ENCODE measurements around the gene RAD51B.

The RAD51B gene

DNA sequence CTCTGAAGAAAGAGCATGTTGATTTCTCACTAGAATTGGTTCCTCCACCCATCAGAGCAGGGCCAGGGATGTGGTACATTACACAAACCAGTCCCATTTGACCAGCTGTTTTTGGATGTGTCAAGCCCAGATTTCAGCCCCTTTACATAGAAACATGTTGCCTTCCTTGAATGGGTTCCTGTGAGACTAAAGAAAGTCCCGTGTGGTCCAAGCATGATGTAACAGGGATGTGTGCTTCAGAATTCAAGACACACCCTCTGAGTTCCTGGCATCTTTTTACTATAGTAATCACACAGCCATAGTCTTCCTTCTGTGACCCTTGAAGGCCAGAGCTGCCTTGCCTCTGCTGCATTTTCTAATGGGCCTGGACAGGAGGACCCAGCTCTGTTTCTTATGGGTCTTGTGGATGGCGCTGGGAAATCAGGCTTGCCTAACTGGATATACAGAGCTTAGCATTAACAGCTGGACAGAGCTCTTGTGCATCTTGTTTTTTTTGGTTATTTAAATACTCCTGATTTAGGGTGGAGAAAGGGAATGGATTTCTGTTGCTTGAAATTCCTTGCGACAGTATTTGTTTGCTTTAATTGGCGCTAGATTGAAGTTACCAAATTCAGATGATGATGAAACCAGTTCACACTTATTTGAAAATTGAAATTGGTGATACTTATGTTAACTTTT is 632.3 kb downstream of the RAD51B start:
- peaks cover 40% of the 10 kb centered on the region for H3K4me1 ChIP-seq (ENCODE audit: control insufficient read depth, insufficient read depth, low read length)
- no peaks in the 10 kb centered on the region for H3K36me3 ChIP-seq (ENCODE audit: control insufficient read depth, insufficient read depth, low read length, severe bottlenecking)
- DNase-seq (ENCODE audit: low read depth), result peak; percentile 78
- no peaks in the 10 kb centered on the region for H3K27me3 ChIP-seq (replicated peaks; ENCODE audit: control insufficient read depth, insufficient read depth, low read length)
- H3K9me3 ChIP-seq (ENCODE audit: control insufficient read depth, low read length), result peaks cover 9% of the 10 kb centered on the region
- H3K9ac ChIP-seq (ENCODE audit: low read length), result peak overlapping the region; percentile 69
- H3K4me3 ChIP-seq (ENCODE audit: low read length), result peak overlapping the region; percentile 45

- H3K36me3 ChIP-seq (ENCODE audit: control insufficient read depth, insufficient read depth, low read length, severe bottlenecking), result no peaks in the 10 kb centered on the region
- H3K27me3 ChIP-seq (replicated peaks; ENCODE audit: control insufficient read depth, insufficient read depth, low read length), result no peaks in the 10 kb centered on the region
- peaks cover 9% of the 10 kb centered on the region for H3K9me3 ChIP-seq (ENCODE audit: control insufficient read depth, low read length)
- no peak overlapping the region for H3K9ac ChIP-seq (ENCODE audit: low read length)
- H3K4me3 ChIP-seq (ENCODE audit: low read length), result no peak overlapping the region
- peaks cover 17% of the 10 kb centered on the region for H3K4me1 ChIP-seq (ENCODE audit: control insufficient read depth, insufficient read depth, low read length)
- DNase-seq (ENCODE audit: low read depth), result no peak
Measured at GRCh38 chr14:68458253-68458652, 638.7 kb downstream of the RAD51B start.

- H3K9me3 ChIP-seq (ENCODE audit: control insufficient read depth, low read length), result peaks cover 9% of the 10 kb centered on the region
- DNase-seq (ENCODE audit: low read depth), result peak; percentile 69
- H3K9ac ChIP-seq (ENCODE audit: low read length), result peak overlapping the region; percentile 5
- H3K36me3 ChIP-seq (ENCODE audit: control insufficient read depth, insufficient read depth, low read length, severe bottlenecking), result no peaks in the 10 kb centered on the region
- no peaks in the 10 kb centered on the region for H3K27me3 ChIP-seq (replicated peaks; ENCODE audit: control insufficient read depth, insufficient read depth, low read length)
- peak overlapping the region; percentile 3 for H3K4me3 ChIP-seq (ENCODE audit: low read length)
- peaks cover 17% of the 10 kb centered on the region for H3K4me1 ChIP-seq (ENCODE audit: control insufficient read depth, insufficient read depth, low read length)
Measured at GRCh38 chr14:68458840-68459469, 639.4 kb downstream of the RAD51B start.

DNA sequence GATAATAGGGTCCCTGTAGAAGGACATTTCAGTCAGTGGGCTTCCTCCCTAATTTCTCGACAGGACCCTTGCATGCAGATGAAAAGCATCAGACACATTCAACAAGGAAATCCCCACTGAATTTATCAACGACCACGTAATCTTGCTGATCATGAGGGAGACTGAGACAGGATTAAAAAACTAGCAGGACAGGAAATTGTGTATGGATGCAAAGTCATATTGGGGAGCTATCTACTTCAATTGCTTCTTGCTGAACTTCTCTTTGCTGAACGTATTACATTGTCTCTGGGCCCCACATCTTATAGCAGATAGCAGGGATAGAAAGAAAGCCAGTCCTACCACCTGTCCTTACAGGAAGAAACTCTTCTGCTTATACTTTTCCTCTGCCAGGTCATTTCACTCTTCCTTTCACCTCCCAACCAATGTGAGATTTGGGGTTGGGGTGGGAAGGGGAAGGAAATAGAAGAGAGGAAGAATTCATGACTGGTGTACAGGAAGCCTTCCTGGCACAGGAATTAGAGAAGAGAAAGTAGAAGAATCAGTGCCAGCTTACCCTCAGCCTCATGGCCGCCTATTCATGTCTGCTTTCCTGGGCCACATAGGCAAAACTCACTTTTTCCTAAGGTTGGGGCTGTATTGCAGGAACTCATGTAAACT is 640.0 kb downstream of the RAD51B start:
- Histone ChIP-seq H3K36me3 (ENCODE audit: control insufficient read depth, insufficient read depth, low read length, severe bottlenecking) (no peaks in the 10 kb centered on the region), H3K4me1 (ENCODE audit: control insufficient read depth, insufficient read depth, low read length) (peaks cover 20% of the 10 kb centered on the region), H3K4me3 (ENCODE audit: low read length) (no peak overlapping the region), H3K9me3 (ENCODE audit: control insufficient read depth, low read length) (peaks cover 6% of the 10 kb centered on the region), H3K9ac (ENCODE audit: low read length) (peak overlapping the region; percentile 5), H3K27me3 (replicated peaks; ENCODE audit: control insufficient read depth, insufficient read depth, low read length) (no peaks in the 10 kb centered on the region)
- no peak for DNase-seq (ENCODE audit: low read depth)

GRCh38 chr14:68460541-68460940 is 641.0 kb downstream of the RAD51B start:
- H3K9ac ChIP-seq (ENCODE audit: low read length), result no peak overlapping the region

DNA sequence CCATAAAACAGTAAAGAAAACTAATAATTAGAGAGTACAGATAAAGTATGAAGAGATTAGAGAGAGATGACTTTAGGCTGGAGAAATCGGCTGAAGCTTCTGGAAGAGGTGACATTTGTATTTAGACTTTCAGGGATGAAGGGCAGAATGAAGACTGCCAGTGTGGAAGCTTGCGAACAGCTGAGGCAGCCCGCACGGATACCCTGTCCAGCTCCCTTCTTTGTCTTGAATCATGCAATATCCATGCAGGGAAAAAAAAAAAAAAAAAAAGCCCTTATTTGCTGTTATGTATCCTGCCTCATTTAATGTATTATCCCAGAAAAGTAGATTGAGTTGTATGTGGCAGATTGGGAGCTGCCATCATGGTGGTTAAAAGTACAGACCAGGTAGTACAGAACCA is 641.5 kb downstream of the RAD51B start:
- H3K9me3 ChIP-seq (ENCODE audit: control insufficient read depth, low read length), result no peaks in the 10 kb centered on the region

More at GRCh38 chr14:68460541-68460940, 641.0 kb downstream of the RAD51B start:
- Histone ChIP-seq H3K4me1 (ENCODE audit: control insufficient read depth, insufficient read depth, low read length) (peaks cover 27% of the 10 kb centered on the region), H3K36me3 (ENCODE audit: control insufficient read depth, insufficient read depth, low read length, severe bottlenecking) (no peaks in the 10 kb centered on the region), H3K9me3 (ENCODE audit: control insufficient read depth, low read length) (no peaks in the 10 kb centered on the region), H3K4me3 (ENCODE audit: low read length) (no peak overlapping the region), H3K27me3 (replicated peaks; ENCODE audit: control insufficient read depth, insufficient read depth, low read length) (no peaks in the 10 kb centered on the region)
- DNase-seq (ENCODE audit: low read depth), result no peak

GRCh38 chr14:68462683-68463082 is 643.1 kb downstream of the RAD51B start:
- Histone ChIP-seq H3K9ac (ENCODE audit: low read length) (no peak overlapping the region), H3K9me3 (ENCODE audit: control insufficient read depth, low read length) (no peaks in the 10 kb centered on the region), H3K4me3 (ENCODE audit: low read length) (no peak overlapping the region), H3K27me3 (replicated peaks; ENCODE audit: control insufficient read depth, insufficient read depth, low read length) (no peaks in the 10 kb centered on the region), H3K4me1 (ENCODE audit: control insufficient read depth, insufficient read depth, low read length) (peaks cover 39% of the 10 kb centered on the region), H3K36me3 (ENCODE audit: control insufficient read depth, insufficient read depth, low read length, severe bottlenecking) (no peaks in the 10 kb centered on the region)
- peak; percentile 65 for DNase-seq (ENCODE audit: low read depth)

More for the DNA sequence above, 641.5 kb downstream of the RAD51B start:
- Histone ChIP-seq H3K9ac (ENCODE audit: low read length) (no peak overlapping the region), H3K36me3 (ENCODE audit: control insufficient read depth, insufficient read depth, low read length, severe bottlenecking) (no peaks in the 10 kb centered on the region), H3K4me1 (ENCODE audit: control insufficient read depth, insufficient read depth, low read length) (peaks cover 29% of the 10 kb centered on the region), H3K27me3 (replicated peaks; ENCODE audit: control insufficient read depth, insufficient read depth, low read length) (no peaks in the 10 kb centered on the region), H3K4me3 (ENCODE audit: low read length) (no peak overlapping the region)
- DNase-seq (ENCODE audit: low read depth), result no peak

- Histone ChIP-seq H3K4me1 (ENCODE audit: control insufficient read depth, insufficient read depth, low read length) (peaks cover 39% of the 10 kb centered on the region), H3K36me3 (ENCODE audit: control insufficient read depth, insufficient read depth, low read length, severe bottlenecking) (no peaks in the 10 kb centered on the region), H3K4me3 (ENCODE audit: low read length) (no peak overlapping the region), H3K9me3 (ENCODE audit: control insufficient read depth, low read length) (no peaks in the 10 kb centered on the region), H3K9ac (ENCODE audit: low read length) (no peak overlapping the region), H3K27me3 (replicated peaks; ENCODE audit: control insufficient read depth, insufficient read depth, low read length) (no peaks in the 10 kb centered on the region)
- no peak for DNase-seq (ENCODE audit: low read depth)
Measured at GRCh38 chr14:68463299-68463698, 643.7 kb downstream of the RAD51B start.

DNA sequence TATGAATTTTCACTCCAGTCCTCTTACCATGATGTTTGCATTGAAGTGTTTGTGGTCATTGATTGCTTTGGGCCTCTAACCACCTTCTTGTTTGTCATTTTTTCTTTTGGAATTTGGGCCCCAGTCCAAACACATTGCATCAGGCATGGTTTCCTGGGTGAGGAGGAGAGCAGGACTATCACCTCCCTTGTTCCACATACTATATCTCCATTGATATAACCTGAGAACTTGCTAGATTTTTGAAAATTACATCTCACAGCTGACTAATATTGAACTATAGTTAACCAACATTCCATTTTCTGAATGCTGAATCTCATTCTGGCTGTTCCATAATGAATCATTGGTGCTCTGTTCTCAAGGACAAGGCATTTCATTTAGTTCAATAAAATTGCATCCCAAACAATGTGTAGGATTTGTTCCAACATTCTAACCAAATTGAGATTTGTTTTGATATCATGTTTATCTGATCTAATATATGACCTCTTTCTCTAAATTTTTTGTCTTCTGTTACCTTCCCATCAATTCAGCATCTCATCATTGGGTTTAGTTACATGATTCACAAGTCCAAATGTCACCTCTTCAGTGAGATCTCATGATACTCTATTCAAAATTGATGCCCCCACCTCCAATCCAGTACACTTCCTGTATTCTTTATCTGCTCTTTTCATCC is 644.3 kb downstream of the RAD51B start:
- H3K4me1 ChIP-seq (ENCODE audit: control insufficient read depth, insufficient read depth, low read length), result peaks cover 36% of the 10 kb centered on the region
- H3K27me3 ChIP-seq (replicated peaks; ENCODE audit: control insufficient read depth, insufficient read depth, low read length), result no peaks in the 10 kb centered on the region
- DNase-seq (ENCODE audit: low read depth), result no peak
- H3K36me3 ChIP-seq (ENCODE audit: control insufficient read depth, insufficient read depth, low read length, severe bottlenecking), result no peaks in the 10 kb centered on the region
- H3K4me3 ChIP-seq (ENCODE audit: low read length), result no peak overlapping the region
- H3K9me3 ChIP-seq (ENCODE audit: control insufficient read depth, low read length), result no peaks in the 10 kb centered on the region
- no peak overlapping the region for H3K9ac ChIP-seq (ENCODE audit: low read length)

GRCh38 chr14:68464711-68465110 is 645.1 kb downstream of the RAD51B start:
- H3K4me1 ChIP-seq (ENCODE audit: control insufficient read depth, insufficient read depth, low read length), result peaks cover 27% of the 10 kb centered on the region
- H3K4me3 ChIP-seq (ENCODE audit: low read length), result no peak overlapping the region
- DNase-seq (ENCODE audit: low read depth), result peak; percentile 57
- H3K36me3 ChIP-seq (ENCODE audit: control insufficient read depth, insufficient read depth, low read length, severe bottlenecking), result no peaks in the 10 kb centered on the region
- H3K9me3 ChIP-seq (ENCODE audit: control insufficient read depth, low read length), result no peaks in the 10 kb centered on the region
- H3K27me3 ChIP-seq (replicated peaks; ENCODE audit: control insufficient read depth, insufficient read depth, low read length), result no peaks in the 10 kb centered on the region
- H3K9ac ChIP-seq (ENCODE audit: low read length), result no peak overlapping the region

GRCh38 chr14:68466491-68466977 is 647.0 kb downstream of the RAD51B start:
- peak; percentile 80 for DNase-seq (ENCODE audit: low read depth)
- H3K4me1 ChIP-seq (ENCODE audit: control insufficient read depth, insufficient read depth, low read length), result peaks cover 28% of the 10 kb centered on the region
- peak overlapping the region; percentile 55 for H3K4me3 ChIP-seq (ENCODE audit: low read length)
- H3K9me3 ChIP-seq (ENCODE audit: control insufficient read depth, low read length), result no peaks in the 10 kb centered on the region
- no peaks in the 10 kb centered on the region for H3K36me3 ChIP-seq (ENCODE audit: control insufficient read depth, insufficient read depth, low read length, severe bottlenecking)
- H3K27me3 ChIP-seq (replicated peaks; ENCODE audit: control insufficient read depth, insufficient read depth, low read length), result no peaks in the 10 kb centered on the region
- H3K9ac ChIP-seq (ENCODE audit: low read length), result peak overlapping the region; percentile 47
